Gastroesophageal sphincter (tissue), 3 donors: ENCODE data around the gene DYSF.

Experiments
- CTCF ChIP-seq, 4 experiments: fragments of 200-600 bp in 2 of 4; fragments of 450-650 bp in 2 of 4; sonication (generic) in 1 of 4; IDR thresholded peaks; one replicate each; pipeline ENCODE4 v1.5.1; 2017 to 2019; ENCODE audit warnings: antibody characterized with exemption in 4 of 4, mild to moderate bottlenecking in 2 of 4, moderate library complexity in 2 of 4
- POLR2AphosphoS5 ChIP-seq: sonication (generic); formaldehyde crosslinking; IDR thresholded peaks from one replicate; pipeline ENCODE4 v1.6.1; 2017; ENCODE audit warnings: antibody characterized with exemption

GRCh38 chr2:71725836-71726235 is 272.5 kb downstream of the DYSF start:
- TF ChIP-seq CTCF (IDR thresholded peaks at IDR 0.05) (no peak), POLR2AphosphoS5 (no peak)
